GM12878 (cell line): ENCODE results near the gene GGT5. TPM values are rescaled to one million over a fixed set of nuclear protein-coding genes. Genes with fewer than 3 reads are reported as not detected.

Source experiments
- ATAC-seq: fragments of 200-7000 bp; cut with Tn5 transposase; 3 replicates; pipeline ENCODE4 v1.9.1; 2020; ENCODE audit warnings: mild to moderate bottlenecking, moderate library complexity
- BruUV-seq: library from RNA; stranded (reverse); fragments of 400-500 nt; replicated peaks from 2 replicates; lab custom pipeline; 2021; lab: Mats Ljungman, UMichigan
- CTCF ChIA-PET: fragments of 300-600 bp; sonication (Branson Sonifier 250); formaldehyde crosslinking; extraction: SDS; loops from one replicate; lab custom pipeline; 2021; ENCODE audit warnings: inconsistent platforms; lab: Yijun Ruan, JAX
- POLR2A ChIA-PET: fragments of 350-600 bp; formaldehyde crosslinking; extraction: SDS; loops from one replicate; lab custom pipeline; 2021; ENCODE audit warnings: inconsistent platforms; lab: Charles Lee
- RAD21 ChIA-PET: fragments of 300-600 bp; sonication (Branson Sonifier 250); formaldehyde crosslinking; loops from one replicate; lab custom pipeline; 2023; ENCODE audit warnings: antibody characterized with exemption; ENCODE audit not compliant: unreplicated experiment; lab: Charles Lee
- SMC1A ChIA-PET: fragments of 300-600 bp; sonication (Branson Sonifier 250); formaldehyde crosslinking; loops from one replicate; lab custom pipeline; 2023; ENCODE audit not compliant: unreplicated experiment, uncharacterized antibody; lab: Charles Lee
- DNase-seq: peaks from one replicate; pipeline ENCODE4 v3.0.0-alpha.2; 2011; ENCODE audit warnings: low read depth, low spot score
- FAIRE-seq: peaks from 3 replicates; lab custom pipeline; 2011; peaks lifted over from hg19 to GRCh38; lab: Jason Lieb, UNC
- H2AFZ ChIP-seq: 2 replicates; pipeline ENCODE4 v1.6.0; 2011; ENCODE audit warnings: low read depth, low read length, control low read depth; ENCODE audit not compliant: control insufficient read depth
- H3K27ac ChIP-seq: 2 replicates; pipeline ENCODE4 v1.5.1; 2011; ENCODE audit warnings: control low read depth; ENCODE audit not compliant: control insufficient read depth, insufficient read depth
- H3K27me3 ChIP-seq, 2 experiments: replicated peaks in 1 of 2; 2 replicates each; pipeline versions ENCODE4 v1.6.0 to v1.6.1; 2011; ENCODE audit warnings: low read length in 1 of 2; ENCODE audit not compliant: control insufficient read depth in 2 of 2, insufficient read depth in 2 of 2
- H3K36me3 ChIP-seq, 2 experiments: 2 replicates each; pipeline ENCODE4 v1.5.1; 2011; ENCODE audit warnings: low read length in 1 of 2; ENCODE audit not compliant: control insufficient read depth in 2 of 2, insufficient read depth in 2 of 2
- H3K4me1 ChIP-seq: 2 replicates; pipeline ENCODE4 v1.6.1; 2011; ENCODE audit warnings: mild to moderate bottlenecking, low read length, moderate library complexity, mixed read lengths; ENCODE audit not compliant: control insufficient read depth, insufficient read depth
- H3K4me2 ChIP-seq: 2 replicates; pipeline ENCODE4 v1.6.0; 2011; ENCODE audit warnings: control low read depth; ENCODE audit not compliant: control insufficient read depth, insufficient read depth
- H3K4me3 ChIP-seq: fragments of 200-600 bp; sonication (generic); 2 replicates; pipeline ENCODE4 v1.5.1; 2016
- H3K79me2 ChIP-seq: 2 replicates; pipeline ENCODE4 v1.6.0; 2011; ENCODE audit warnings: low read length; ENCODE audit not compliant: control insufficient read depth, insufficient read depth
- H3K9ac ChIP-seq: 2 replicates; pipeline ENCODE4 v1.8.0; 2011; ENCODE audit warnings: low read length, control low read depth, mixed read lengths; ENCODE audit not compliant: control insufficient read depth, insufficient read depth
- H3K9me3 ChIP-seq: replicated peaks from 3 replicates; pipeline ENCODE4 v1.5.1; 2011; ENCODE audit warnings: mild to moderate bottlenecking, low read length; ENCODE audit not compliant: control insufficient read depth, insufficient read depth
- H4K20me1 ChIP-seq: 2 replicates; pipeline ENCODE4 v1.6.0; 2011; ENCODE audit not compliant: control insufficient read depth, insufficient read depth
- BCL11A ChIP-seq: IDR thresholded peaks from 2 replicates; pipeline ENCODE4 v1.6.1; 2011; ENCODE audit warnings: low read depth, low read length
- CBFB ChIP-seq: IDR thresholded peaks from 2 replicates; pipeline ENCODE4 v1.6.1; 2016; ENCODE audit warnings: antibody characterized with exemption, low read depth
- EED ChIP-seq: sonication (generic); IDR thresholded peaks from 2 replicates; pipeline ENCODE4 v1.6.1; 2016; ENCODE audit warnings: antibody characterized with exemption, low read depth
- ESRRA ChIP-seq: IDR thresholded peaks from 2 replicates; pipeline ENCODE4 v1.6.1; 2012; ENCODE audit warnings: mild to moderate bottlenecking, low read length, improper control_type of control experiment
- FOXM1 ChIP-seq: IDR thresholded peaks from 2 replicates; pipeline ENCODE4 v1.6.1; 2012; ENCODE audit warnings: low read depth, mild to moderate bottlenecking, inconsistent platforms, low read length, moderate library complexity
- HDGF ChIP-seq: fragments of 450-650 bp; IDR thresholded peaks from 2 replicates; pipeline ENCODE4 v1.6.1; 2016; ENCODE audit warnings: antibody characterized with exemption
- IKZF1 ChIP-seq: fragments of 450-650 bp; conservative IDR thresholded peaks from 2 replicates; pipeline ENCODE4 v1.6.1; 2017; ENCODE audit warnings: antibody characterized with exemption, mild to moderate bottlenecking
- KDM1A ChIP-seq: fragments of 200-600 bp; sonication (generic); IDR thresholded peaks from 2 replicates; pipeline ENCODE4 v1.6.1; 2016; ENCODE audit warnings: borderline replicate concordance
- MEF2B ChIP-seq: fragments of 450-650 bp; IDR thresholded peaks from 2 replicates; pipeline ENCODE4 v1.6.1; 2018; ENCODE audit warnings: mild to moderate bottlenecking, moderate library complexity; ENCODE audit not compliant: partially characterized antibody, poor library complexity, severe bottlenecking
- NFXL1 ChIP-seq: fragments of 450-650 bp; IDR thresholded peaks from 2 replicates; pipeline ENCODE4 v1.6.1; 2017; ENCODE audit warnings: antibody characterized with exemption, mild to moderate bottlenecking, borderline replicate concordance
- NR2F1 ChIP-seq: fragments of 450-650 bp; conservative IDR thresholded peaks from 2 replicates; pipeline ENCODE4 v1.6.1; 2017; ENCODE audit warnings: mild to moderate bottlenecking
- POU2F2 ChIP-seq: IDR thresholded peaks from 3 replicates; pipeline ENCODE4 v1.6.1; 2011; ENCODE audit warnings: low read depth, mild to moderate bottlenecking, low read length, borderline replicate concordance
- TCF3 ChIP-seq: IDR thresholded peaks from 2 replicates; pipeline ENCODE4 v1.6.1; 2012; ENCODE audit warnings: low read depth, mild to moderate bottlenecking, low read length, borderline replicate concordance; ENCODE audit not compliant: insufficient read depth
- ZNF217 ChIP-seq: fragments of 450-650 bp; IDR thresholded peaks from 2 replicates; pipeline ENCODE4 v1.6.1; 2017; ENCODE audit warnings: antibody characterized with exemption, mild to moderate bottlenecking
- ZNF24 ChIP-seq: fragments of 450-650 bp; IDR thresholded peaks from 2 replicates; pipeline ENCODE4 v1.6.1; 2017; ENCODE audit warnings: antibody characterized with exemption, mild to moderate bottlenecking
- WGBS: methylation state at CpG from one replicate; pipeline ENCODE4 v1.1.6; 2016; ENCODE audit warnings: low lambda C conversion rate; ENCODE audit not compliant: insufficient replicate concordance, insufficient coverage; ENCODE audit errors: missing lambda C conversion rate; 5-methylcytosine and 5-hydroxymethylcytosine counted together
- in situ Hi-C: fragments of 300-500 bp; cut with MboI; formaldehyde crosslinking; loops from 9 replicates; pipeline ENCODE4 v1.14.3; 2018; ENCODE audit warnings: mixed read lengths
- intact Hi-C: fragments of 100-400 bp; cut with micrococcal nuclease; formaldehyde crosslinking; loops from one replicate; pipeline ENCODE4 v1.14.2; 2022; ENCODE audit not compliant: unreplicated experiment
- polyA plus RNA-seq, 11 experiments: library from polyadenylated mRNA; depleted of rRNA in 4 of 11; unstranded in 6 of 11; stranded (reverse) in 5 of 11; fragments of >200 nt; fragmentation: Nextera tagmentation in 4 of 11; fragmentation: Illumina TruSeq in 1 of 11; extraction: Ambion mirVana in 4 of 11; extraction: Trizol in 1 of 11; gene quantifications; 1 replicate in 1 of 11; 2 replicates in 10 of 11; pipeline versions ENCODE4 v1.2.1 to v1.2.3, GENCODE V29; 2011 to 2016; ENCODE audit warnings: inconsistent platforms in 2 of 11, missing spikeins in 2 of 11, low read depth in 1 of 11
- total RNA-seq, 4 experiments: library from RNA; depleted of rRNA in 3 of 4; stranded (reverse); fragments of >200 nt in 3 of 4; fragmentation: Illumina TruSeq in 1 of 4; extraction: Trizol in 1 of 4; gene quantifications; 2 replicates each; pipeline versions ENCODE4 v1.2.1 to v1.2.3, GENCODE V29; 2013 to 2021
- TF ChIP-seq, protein P1 (sequence below): IDR thresholded peaks from 2 replicates; pipeline ENCODE4 v1.6.1; 2011; ENCODE audit warnings: borderline replicate concordance, low read depth, mild to moderate bottlenecking, moderate library complexity, mixed read lengths, low read length; ENCODE audit not compliant: insufficient read depth; ENCODE audit errors: extremely low read length
- TF ChIP-seq, protein P2 (sequence below): IDR thresholded peaks from 2 replicates; pipeline ENCODE4 v1.6.1; 2012; ENCODE audit warnings: mild to moderate bottlenecking, low read depth, low read length
- TF ChIP-seq, protein P3 (sequence below): IDR thresholded peaks from 2 replicates; pipeline ENCODE4 v1.6.1; 2011; ENCODE audit warnings: low read depth, low read length, improper control_type of control experiment, borderline replicate concordance
- TF ChIP-seq, protein P4 (sequence below): fragments of 450-650 bp; IDR thresholded peaks from 2 replicates; pipeline ENCODE4 v1.6.1; 2018; ENCODE audit warnings: borderline replicate concordance, mild to moderate bottlenecking; ENCODE audit not compliant: partially characterized antibody

Gene GGT5
- total and polyA plus RNA-seq, 10 of the 15 experiments (the other 5 are each of a cell fraction or from before 2014, with no cell fraction given), result 0.34 TPM; not detected in 9

- ChIA-PET SMC1A (interaction anchor here (1.3 kb wide), 1 partner anchor 44 kb away, joined by 4 read pairs; no protein-coding TSS in a partner anchor), CTCF (no interaction called here), RAD21 (no interaction called here), POLR2A (no interaction called here)
- DNase-seq, result no peak
- H2AFZ ChIP-seq, result no peak overlapping the region
- no peaks in the 10 kb centered on the region for H3K9me3 ChIP-seq
- no peak for FAIRE-seq
- intact Hi-C loops (no loop called here), in situ Hi-C loops (no loop called here)
- no peaks in the 10 kb centered on the region for H3K36me3 ChIP-seq
- BruUV-seq, result no TSS peak
- no peak overlapping the region for H3K27ac ChIP-seq
- H3K4me1 ChIP-seq, result no peaks in the 10 kb centered on the region
- H3K4me2 ChIP-seq, result no peak overlapping the region
- H3K27me3 ChIP-seq, result no peaks in the 10 kb centered on the region
- no peak for ATAC-seq
- no peak overlapping the region for H3K9ac ChIP-seq
- WGBS, result 93% methylated on average over 14 of the region's 14 CpGs
- no peaks in the 10 kb centered on the region for H3K79me2 ChIP-seq
- TF ChIP-seq TCF3, result no peak
- TF ChIP-seq FOXM1, result no peak
- TF ChIP-seq MEF2B, result no peak
- no peak for TF ChIP-seq POU2F2
- TF ChIP-seq BCL11A, result no peak
- no peak for TF ChIP-seq NFXL1
- no peak for TF ChIP-seq ZNF24
- no peak for TF ChIP-seq CBFB
- TF ChIP-seq ZNF217, result no peak
- TF ChIP-seq KDM1A, result no peak
- TF ChIP-seq HDGF, result no peak
- TF ChIP-seq, protein P1, sequence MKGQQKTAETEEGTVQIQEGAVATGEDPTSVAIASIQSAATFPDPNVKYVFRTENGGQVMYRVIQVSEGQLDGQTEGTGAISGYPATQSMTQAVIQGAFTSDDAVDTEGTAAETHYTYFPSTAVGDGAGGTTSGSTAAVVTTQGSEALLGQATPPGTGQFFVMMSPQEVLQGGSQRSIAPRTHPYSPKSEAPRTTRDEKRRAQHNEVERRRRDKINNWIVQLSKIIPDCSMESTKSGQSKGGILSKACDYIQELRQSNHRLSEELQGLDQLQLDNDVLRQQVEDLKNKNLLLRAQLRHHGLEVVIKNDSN, result no peak
- TF ChIP-seq, protein P2, sequence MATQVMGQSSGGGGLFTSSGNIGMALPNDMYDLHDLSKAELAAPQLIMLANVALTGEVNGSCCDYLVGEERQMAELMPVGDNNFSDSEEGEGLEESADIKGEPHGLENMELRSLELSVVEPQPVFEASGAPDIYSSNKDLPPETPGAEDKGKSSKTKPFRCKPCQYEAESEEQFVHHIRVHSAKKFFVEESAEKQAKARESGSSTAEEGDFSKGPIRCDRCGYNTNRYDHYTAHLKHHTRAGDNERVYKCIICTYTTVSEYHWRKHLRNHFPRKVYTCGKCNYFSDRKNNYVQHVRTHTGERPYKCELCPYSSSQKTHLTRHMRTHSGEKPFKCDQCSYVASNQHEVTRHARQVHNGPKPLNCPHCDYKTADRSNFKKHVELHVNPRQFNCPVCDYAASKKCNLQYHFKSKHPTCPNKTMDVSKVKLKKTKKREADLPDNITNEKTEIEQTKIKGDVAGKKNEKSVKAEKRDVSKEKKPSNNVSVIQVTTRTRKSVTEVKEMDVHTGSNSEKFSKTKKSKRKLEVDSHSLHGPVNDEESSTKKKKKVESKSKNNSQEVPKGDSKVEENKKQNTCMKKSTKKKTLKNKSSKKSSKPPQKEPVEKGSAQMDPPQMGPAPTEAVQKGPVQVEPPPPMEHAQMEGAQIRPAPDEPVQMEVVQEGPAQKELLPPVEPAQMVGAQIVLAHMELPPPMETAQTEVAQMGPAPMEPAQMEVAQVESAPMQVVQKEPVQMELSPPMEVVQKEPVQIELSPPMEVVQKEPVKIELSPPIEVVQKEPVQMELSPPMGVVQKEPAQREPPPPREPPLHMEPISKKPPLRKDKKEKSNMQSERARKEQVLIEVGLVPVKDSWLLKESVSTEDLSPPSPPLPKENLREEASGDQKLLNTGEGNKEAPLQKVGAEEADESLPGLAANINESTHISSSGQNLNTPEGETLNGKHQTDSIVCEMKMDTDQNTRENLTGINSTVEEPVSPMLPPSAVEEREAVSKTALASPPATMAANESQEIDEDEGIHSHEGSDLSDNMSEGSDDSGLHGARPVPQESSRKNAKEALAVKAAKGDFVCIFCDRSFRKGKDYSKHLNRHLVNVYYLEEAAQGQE, result no peak
- TF ChIP-seq, protein P3, sequence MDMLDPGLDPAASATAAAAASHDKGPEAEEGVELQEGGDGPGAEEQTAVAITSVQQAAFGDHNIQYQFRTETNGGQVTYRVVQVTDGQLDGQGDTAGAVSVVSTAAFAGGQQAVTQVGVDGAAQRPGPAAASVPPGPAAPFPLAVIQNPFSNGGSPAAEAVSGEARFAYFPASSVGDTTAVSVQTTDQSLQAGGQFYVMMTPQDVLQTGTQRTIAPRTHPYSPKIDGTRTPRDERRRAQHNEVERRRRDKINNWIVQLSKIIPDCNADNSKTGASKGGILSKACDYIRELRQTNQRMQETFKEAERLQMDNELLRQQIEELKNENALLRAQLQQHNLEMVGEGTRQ, result no peak
- no peak for TF ChIP-seq ESRRA
- no peak for TF ChIP-seq IKZF1
- TF ChIP-seq NR2F1, result no peak
- TF ChIP-seq, protein P4, sequence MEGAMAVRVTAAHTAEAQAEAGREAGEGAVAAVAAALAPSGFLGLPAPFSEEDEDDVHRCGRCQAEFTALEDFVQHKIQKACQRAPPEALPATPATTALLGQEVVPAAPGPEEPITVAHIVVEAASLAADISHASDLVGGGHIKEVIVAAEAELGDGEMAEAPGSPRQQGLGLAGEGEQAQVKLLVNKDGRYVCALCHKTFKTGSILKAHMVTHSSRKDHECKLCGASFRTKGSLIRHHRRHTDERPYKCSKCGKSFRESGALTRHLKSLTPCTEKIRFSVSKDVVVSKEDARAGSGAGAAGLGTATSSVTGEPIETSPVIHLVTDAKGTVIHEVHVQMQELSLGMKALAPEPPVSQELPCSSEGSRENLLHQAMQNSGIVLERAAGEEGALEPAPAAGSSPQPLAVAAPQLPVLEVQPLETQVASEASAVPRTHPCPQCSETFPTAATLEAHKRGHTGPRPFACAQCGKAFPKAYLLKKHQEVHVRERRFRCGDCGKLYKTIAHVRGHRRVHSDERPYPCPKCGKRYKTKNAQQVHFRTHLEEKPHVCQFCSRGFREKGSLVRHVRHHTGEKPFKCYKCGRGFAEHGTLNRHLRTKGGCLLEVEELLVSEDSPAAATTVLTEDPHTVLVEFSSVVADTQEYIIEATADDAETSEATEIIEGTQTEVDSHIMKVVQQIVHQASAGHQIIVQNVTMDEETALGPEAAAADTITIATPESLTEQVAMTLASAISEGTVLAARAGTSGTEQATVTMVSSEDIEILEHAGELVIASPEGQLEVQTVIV, result no peak
- TF ChIP-seq EED, result no peak
- TF ChIP-seq, all 136 proteins: peak for 0
- no peaks in the 10 kb centered on the region for H4K20me1 ChIP-seq
- no peak overlapping the region for H3K4me3 ChIP-seq
Observed at GRCh38 chr22:24233816-24234215, 11.1 kb downstream of the GGT5 start.
